Activated CD8-positive, alpha-beta memory T cell treated with anti-CD3 and anti-CD28 coated beads, Interleukin-2, amount 50 U/mL, for 1 hour (primary cell): ENCODE measurements around the gene AK3.
"Not testable (repeated sequence)": the region's sequence is repeated elsewhere in the genome, so short reads cannot be mapped to it uniquely, and the experiment has no call there.

Experiments
- DNase-seq: peaks from one replicate; pipeline ENCODE4 v3.0.0-alpha.2; 2020; ENCODE audit errors: extremely low read depth

Gene AK3

GRCh38 chr9:4740638-4741364 lies at the start of gene AK3:
AK3 (minus strand) TSS chr9:4741202; CDS start chr9:4741087, 115 bp downstream.
- DNase-seq = peak; percentile 62

- DNase-seq = no peak
These were observed 47.7 kb upstream of the AK3 start for GRCh38 chr9:4788703-4789102.

- DNase-seq = no peak
These were observed 46.9 kb upstream of the AK3 start for GRCh38 chr9:4787876-4788275.

- DNase-seq = no peak
These were observed 45.6 kb upstream of the AK3 start for GRCh38 chr9:4786599-4786998.

- no peak for DNase-seq
These were observed 43.4 kb upstream of the AK3 start for GRCh38 chr9:4784403-4784802.

GRCh38 chr9:4783191-4783590 lies 42.2 kb upstream of the AK3 start:
- not testable (repeated sequence) for DNase-seq

- DNase-seq = no peak
These were observed 40.4 kb upstream of the AK3 start for GRCh38 chr9:4781408-4781807.

- no peak for DNase-seq
These were observed 39.6 kb upstream of the AK3 start for GRCh38 chr9:4780651-4781050.

- not testable (repeated sequence) for DNase-seq
These were observed 34.0 kb upstream of the AK3 start for GRCh38 chr9:4774958-4775357.

- DNase-seq = no peak
These were observed 33.2 kb upstream of the AK3 start for GRCh38 chr9:4774209-4774608.

- DNase-seq = no peak
These were observed 30.8 kb upstream of the AK3 start for GRCh38 chr9:4771788-4772187.

GRCh38 chr9:4769321-4770080 lies 28.5 kb upstream of the AK3 start:
- DNase-seq = no peak

- no peak for DNase-seq
These were observed 27.7 kb upstream of the AK3 start for GRCh38 chr9:4768681-4769080.

GRCh38 chr9:4764033-4764432 lies 23.0 kb upstream of the AK3 start:
- DNase-seq = no peak

GRCh38 chr9:4762886-4763541 lies 22.0 kb upstream of the AK3 start:
- DNase-seq = no peak

- peak; percentile 51 for DNase-seq
These were observed 21.3 kb upstream of the AK3 start for GRCh38 chr9:4762108-4762885.

GRCh38 chr9:4760122-4760521 lies 19.1 kb upstream of the AK3 start:
- DNase-seq = no peak

GRCh38 chr9:4756420-4756819 lies 15.4 kb upstream of the AK3 start:
- no peak for DNase-seq

- no peak for DNase-seq
These were observed 14.1 kb upstream of the AK3 start for GRCh38 chr9:4755026-4755609.

GRCh38 chr9:4754530-4754929 lies 13.5 kb upstream of the AK3 start:
- DNase-seq = not testable (repeated sequence)

- DNase-seq = no peak
These were observed 9.1 kb upstream of the AK3 start for GRCh38 chr9:4750023-4750673.
